Lung (tissue), 12 donors: Measurements from ENCODE around the gene PODXL. TPM values are rescaled to one million over a fixed set of nuclear protein-coding genes. Genes with fewer than 3 reads are reported as not detected.
"Not testable (repeated sequence)": the region's sequence is repeated elsewhere in the genome, so short reads cannot be mapped to it uniquely, and the experiment has no call there.

Experiments
- ATAC-seq: fragments of 200-7000 bp; cut with Tn5 transposase; one replicate; pipeline ENCODE4 v1.9.1; 2020; ENCODE audit warnings: moderate number of reproducible peaks; ENCODE audit not compliant: insufficient read depth, low FRiP score
- DNase-seq, 3 donors: peaks; one replicate each; pipeline ENCODE4 v3.0.0-alpha.2; 2013 to 2017
- H3K27ac ChIP-seq, 2 donors: one replicate each; pipeline ENCODE4 v1.5.1; 2013; ENCODE audit warnings: mild to moderate bottlenecking in 2 of 2, moderate library complexity in 2 of 2, control low read depth in 1 of 2, inconsistent platforms in 1 of 2, low read depth in 1 of 2, low read length in 1 of 2
- H3K27me3 ChIP-seq, 3 donors: one replicate each; pipeline ENCODE4 v1.5.1; 2013; ENCODE audit warnings: low read length in 2 of 3; ENCODE audit not compliant: control insufficient read depth in 3 of 3, insufficient read depth in 3 of 3
- H3K36me3 ChIP-seq, 4 donors: one replicate each; pipeline ENCODE4 v1.5.1; 2013; ENCODE audit warnings: low read length in 4 of 4, mild to moderate bottlenecking in 1 of 4, moderate library complexity in 1 of 4; ENCODE audit not compliant: control insufficient read depth in 4 of 4, insufficient read depth in 4 of 4
- H3K4me1 ChIP-seq, 5 donors: one replicate each; pipeline ENCODE4 v1.5.1; 2013; ENCODE audit warnings: low read length in 5 of 5, mild to moderate bottlenecking in 2 of 5, moderate library complexity in 1 of 5; ENCODE audit not compliant: control insufficient read depth in 5 of 5, insufficient read depth in 5 of 5
- H3K4me3 ChIP-seq: one replicate; pipeline ENCODE4 v1.5.1; 2013; ENCODE audit warnings: mild to moderate bottlenecking, control low read depth, moderate library complexity
- H3K9ac ChIP-seq, 2 donors: one replicate each; pipeline ENCODE4 v1.5.1; 2013; ENCODE audit warnings: low read length in 2 of 2, control low read depth in 1 of 2; ENCODE audit not compliant: insufficient read depth in 1 of 2
- H3K9me3 ChIP-seq, 4 donors: one replicate each; pipeline ENCODE4 v1.5.1; 2013; ENCODE audit warnings: low read length in 3 of 4, mild to moderate bottlenecking in 1 of 4, moderate library complexity in 1 of 4; ENCODE audit not compliant: control insufficient read depth in 4 of 4, insufficient read depth in 3 of 4
- CTCF ChIP-seq: IDR thresholded peaks from 2 replicates; pipeline ENCODE4 v1.5.1; 2012; ENCODE audit warnings: mild to moderate bottlenecking; ENCODE audit errors: control extremely low read depth, extremely low read depth
- WGBS, 2 donors: extraction: QIAGEN DNeasy Blood & Tissue Kit; methylation state at CpG; one replicate each; pipeline ENCODE4 v1.1.7; 2013; 5-methylcytosine and 5-hydroxymethylcytosine counted together
- polyA plus RNA-seq, 2 donors: library from polyadenylated mRNA; stranded (reverse); fragments of 200-250 nt; gene quantifications; one replicate each; pipeline ENCODE4 v1.2.1, GENCODE V29; 2013
- total RNA-seq, 2 donors: library from RNA; depleted of rRNA in 1 of 2; stranded (reverse); fragments of >200 nt in 1 of 2; gene quantifications; one replicate each; pipeline ENCODE4 v1.2.1, GENCODE V29; 2014 to 2021
- donor health status: control.
- donor health status: control.
- donor health status: Bipolar disorder and iron deficiency.
- donor health status: healthy.
- donor health status: DM: yes; HTN: yes; CAD: no.

Gene PODXL
- total and polyA plus RNA-seq, 4 donors: 24.3 to 133 (median 57.6) TPM

- H3K4me1 ChIP-seq: peaks cover 0 to 19% (median 0%) of the 10 kb centered on the region in 5 donors
- ATAC-seq (no peak), DNase-seq (no peak)
- no peaks in the 10 kb centered on the region for H3K9me3 ChIP-seq
- H3K4me3 ChIP-seq: no peak overlapping the region
- H3K9ac ChIP-seq: no peak overlapping the region
- no peak overlapping the region for H3K27ac ChIP-seq
- 86 to 88% methylated on average over 19 of the region's 19 CpGs for WGBS, 2 donors
- no peaks in the 10 kb centered on the region for H3K27me3 ChIP-seq
- H3K36me3 ChIP-seq: no peaks in the 10 kb centered on the region
- no peak for TF ChIP-seq CTCF
These were observed 39.1 kb downstream of the PODXL start for GRCh38 chr7:131517218-131517923.

- H3K27ac ChIP-seq, H3K36me3 ChIP-seq, H3K9me3 ChIP-seq, ATAC-seq, DNase-seq, H3K9ac ChIP-seq, H3K27me3 ChIP-seq, H3K4me3 ChIP-seq: not testable (repeated sequence)
- peaks cover 0 to 11% (median 0%) of the 10 kb centered on the region in 5 donors for H3K4me1 ChIP-seq
- WGBS, 2 donors: 94 to 98% methylated on average over 7 of the region's 7 CpGs
These were observed 41.0 kb downstream of the PODXL start for GRCh38 chr7:131515471-131515870.

- Histone ChIP-seq H3K27me3 (no peaks in the 10 kb centered on the region), H3K4me3 (no peak overlapping the region), H3K4me1 (peaks cover 0 to 9% (median 0%) of the 10 kb centered on the region in 5 donors), H3K27ac (peak overlapping the region in 1 of 2 donors; percentile 45), H3K9me3 (no peaks in the 10 kb centered on the region), H3K36me3 (peaks cover 0 to 10% (median 0%) of the 10 kb centered on the region in 4 donors), H3K9ac (peak overlapping the region in 1 of 2 donors; percentile 52)
- WGBS, 2 donors: 40 to 42% methylated on average over 11 of the region's 11 CpGs
- ATAC-seq: peak; percentile 84
- TF ChIP-seq CTCF: peak; percentile 90
- peak; percentile 70 to 85 (median 82) for DNase-seq
These were observed 43.0 kb downstream of the PODXL start for GRCh38 chr7:131513245-131514061.
